ENCODE data around the gene RGS10. TPM values are rescaled to one million over a fixed set of nuclear protein-coding genes. Genes with fewer than 3 reads are reported as not detected.

RGS10 gene
- total and polyA plus RNA-seq, 9 of the 15 experiments (the other 6 are each of a cell fraction or from before 2014, with no cell fraction given), result 31.9 to 123 (median 62.1) TPM

DNA sequence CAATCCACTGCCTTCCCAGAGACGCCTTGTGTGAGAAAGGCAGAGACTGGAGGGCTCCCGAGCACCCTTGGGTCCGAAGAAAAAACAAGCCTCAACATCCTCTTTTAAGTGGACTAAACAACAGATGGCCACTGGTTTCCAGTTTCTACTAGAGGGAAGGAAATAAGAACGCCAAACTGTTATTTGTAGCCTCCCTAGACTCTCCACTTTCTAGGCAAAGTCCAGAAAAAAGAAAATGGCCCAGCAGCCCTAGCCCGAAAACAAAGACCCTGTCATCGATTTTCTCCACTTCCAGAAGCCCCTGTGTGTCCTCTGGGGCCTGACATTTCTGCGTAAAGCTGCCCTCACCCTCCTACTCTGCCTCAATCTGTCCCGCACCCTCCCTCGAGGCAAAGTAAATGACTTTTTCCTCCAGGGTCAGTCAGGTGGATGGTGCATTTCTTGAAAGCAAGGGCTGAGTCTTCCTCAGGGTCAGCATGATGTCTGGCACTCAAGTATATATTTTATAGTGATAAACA lies 6.0 kb downstream of the RGS10 start (continued):
- TF ChIP-seq CREB1 (IDR thresholded peaks at IDR 0.05) (no peak), CREB1 (CRISPR knock-in tag; IDR thresholded peaks at IDR 0.05) (no peak), U2AF1 (optimal IDR thresholded peaks at IDR 0.05; ENCODE audit: low read depth, low read length) (no peak), FOXJ3 (CRISPR knock-in tag; IDR thresholded peaks at IDR 0.05) (no peak), CBFA2T3 (IDR thresholded peaks at IDR 0.05) (no peak)
- TF ChIP-seq, protein P1, sequence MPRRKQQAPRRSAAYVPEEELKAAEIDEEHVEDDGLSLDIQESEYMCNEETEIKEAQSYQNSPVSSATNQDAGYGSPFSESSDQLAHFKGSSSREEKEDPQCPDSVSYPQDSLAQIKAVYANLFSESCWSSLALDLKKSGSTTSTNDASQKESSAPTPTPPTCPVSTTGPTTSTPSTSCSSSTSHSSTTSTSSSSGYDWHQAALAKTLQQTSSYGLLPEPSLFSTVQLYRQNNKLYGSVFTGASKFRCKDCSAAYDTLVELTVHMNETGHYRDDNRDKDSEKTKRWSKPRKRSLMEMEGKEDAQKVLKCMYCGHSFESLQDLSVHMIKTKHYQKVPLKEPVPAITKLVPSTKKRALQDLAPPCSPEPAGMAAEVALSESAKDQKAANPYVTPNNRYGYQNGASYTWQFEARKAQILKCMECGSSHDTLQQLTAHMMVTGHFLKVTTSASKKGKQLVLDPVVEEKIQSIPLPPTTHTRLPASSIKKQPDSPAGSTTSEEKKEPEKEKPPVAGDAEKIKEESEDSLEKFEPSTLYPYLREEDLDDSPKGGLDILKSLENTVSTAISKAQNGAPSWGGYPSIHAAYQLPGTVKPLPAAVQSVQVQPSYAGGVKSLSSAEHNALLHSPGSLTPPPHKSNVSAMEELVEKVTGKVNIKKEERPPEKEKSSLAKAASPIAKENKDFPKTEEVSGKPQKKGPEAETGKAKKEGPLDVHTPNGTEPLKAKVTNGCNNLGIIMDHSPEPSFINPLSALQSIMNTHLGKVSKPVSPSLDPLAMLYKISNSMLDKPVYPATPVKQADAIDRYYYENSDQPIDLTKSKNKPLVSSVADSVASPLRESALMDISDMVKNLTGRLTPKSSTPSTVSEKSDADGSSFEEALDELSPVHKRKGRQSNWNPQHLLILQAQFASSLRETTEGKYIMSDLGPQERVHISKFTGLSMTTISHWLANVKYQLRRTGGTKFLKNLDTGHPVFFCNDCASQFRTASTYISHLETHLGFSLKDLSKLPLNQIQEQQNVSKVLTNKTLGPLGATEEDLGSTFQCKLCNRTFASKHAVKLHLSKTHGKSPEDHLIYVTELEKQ (CRISPR knock-in tag; IDR thresholded peaks at IDR 0.05), result no peak
- TF ChIP-seq, protein P2, sequence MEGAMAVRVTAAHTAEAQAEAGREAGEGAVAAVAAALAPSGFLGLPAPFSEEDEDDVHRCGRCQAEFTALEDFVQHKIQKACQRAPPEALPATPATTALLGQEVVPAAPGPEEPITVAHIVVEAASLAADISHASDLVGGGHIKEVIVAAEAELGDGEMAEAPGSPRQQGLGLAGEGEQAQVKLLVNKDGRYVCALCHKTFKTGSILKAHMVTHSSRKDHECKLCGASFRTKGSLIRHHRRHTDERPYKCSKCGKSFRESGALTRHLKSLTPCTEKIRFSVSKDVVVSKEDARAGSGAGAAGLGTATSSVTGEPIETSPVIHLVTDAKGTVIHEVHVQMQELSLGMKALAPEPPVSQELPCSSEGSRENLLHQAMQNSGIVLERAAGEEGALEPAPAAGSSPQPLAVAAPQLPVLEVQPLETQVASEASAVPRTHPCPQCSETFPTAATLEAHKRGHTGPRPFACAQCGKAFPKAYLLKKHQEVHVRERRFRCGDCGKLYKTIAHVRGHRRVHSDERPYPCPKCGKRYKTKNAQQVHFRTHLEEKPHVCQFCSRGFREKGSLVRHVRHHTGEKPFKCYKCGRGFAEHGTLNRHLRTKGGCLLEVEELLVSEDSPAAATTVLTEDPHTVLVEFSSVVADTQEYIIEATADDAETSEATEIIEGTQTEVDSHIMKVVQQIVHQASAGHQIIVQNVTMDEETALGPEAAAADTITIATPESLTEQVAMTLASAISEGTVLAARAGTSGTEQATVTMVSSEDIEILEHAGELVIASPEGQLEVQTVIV (CRISPR knock-in tag; IDR thresholded peaks at IDR 0.05; ENCODE audit: borderline replicate concordance), result no peak
- TF ChIP-seq, protein P3, sequence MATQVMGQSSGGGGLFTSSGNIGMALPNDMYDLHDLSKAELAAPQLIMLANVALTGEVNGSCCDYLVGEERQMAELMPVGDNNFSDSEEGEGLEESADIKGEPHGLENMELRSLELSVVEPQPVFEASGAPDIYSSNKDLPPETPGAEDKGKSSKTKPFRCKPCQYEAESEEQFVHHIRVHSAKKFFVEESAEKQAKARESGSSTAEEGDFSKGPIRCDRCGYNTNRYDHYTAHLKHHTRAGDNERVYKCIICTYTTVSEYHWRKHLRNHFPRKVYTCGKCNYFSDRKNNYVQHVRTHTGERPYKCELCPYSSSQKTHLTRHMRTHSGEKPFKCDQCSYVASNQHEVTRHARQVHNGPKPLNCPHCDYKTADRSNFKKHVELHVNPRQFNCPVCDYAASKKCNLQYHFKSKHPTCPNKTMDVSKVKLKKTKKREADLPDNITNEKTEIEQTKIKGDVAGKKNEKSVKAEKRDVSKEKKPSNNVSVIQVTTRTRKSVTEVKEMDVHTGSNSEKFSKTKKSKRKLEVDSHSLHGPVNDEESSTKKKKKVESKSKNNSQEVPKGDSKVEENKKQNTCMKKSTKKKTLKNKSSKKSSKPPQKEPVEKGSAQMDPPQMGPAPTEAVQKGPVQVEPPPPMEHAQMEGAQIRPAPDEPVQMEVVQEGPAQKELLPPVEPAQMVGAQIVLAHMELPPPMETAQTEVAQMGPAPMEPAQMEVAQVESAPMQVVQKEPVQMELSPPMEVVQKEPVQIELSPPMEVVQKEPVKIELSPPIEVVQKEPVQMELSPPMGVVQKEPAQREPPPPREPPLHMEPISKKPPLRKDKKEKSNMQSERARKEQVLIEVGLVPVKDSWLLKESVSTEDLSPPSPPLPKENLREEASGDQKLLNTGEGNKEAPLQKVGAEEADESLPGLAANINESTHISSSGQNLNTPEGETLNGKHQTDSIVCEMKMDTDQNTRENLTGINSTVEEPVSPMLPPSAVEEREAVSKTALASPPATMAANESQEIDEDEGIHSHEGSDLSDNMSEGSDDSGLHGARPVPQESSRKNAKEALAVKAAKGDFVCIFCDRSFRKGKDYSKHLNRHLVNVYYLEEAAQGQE (IDR thresholded peaks at IDR 0.05; ENCODE audit: borderline replicate concordance), result no peak
- TF ChIP-seq, protein P3 (CRISPR knock-in tag; IDR thresholded peaks at IDR 0.05; ENCODE audit: low read depth), result no peak
